LNCAP (cell line): ENCODE results near the gene TEX19.

Experiments
- CTCF ChIP-seq: fragments of 450-650 bp; IDR thresholded peaks from 2 replicates; pipeline ENCODE4 v1.5.1; 2017; ENCODE audit warnings: mild to moderate bottlenecking

The TEX19 gene

DNA sequence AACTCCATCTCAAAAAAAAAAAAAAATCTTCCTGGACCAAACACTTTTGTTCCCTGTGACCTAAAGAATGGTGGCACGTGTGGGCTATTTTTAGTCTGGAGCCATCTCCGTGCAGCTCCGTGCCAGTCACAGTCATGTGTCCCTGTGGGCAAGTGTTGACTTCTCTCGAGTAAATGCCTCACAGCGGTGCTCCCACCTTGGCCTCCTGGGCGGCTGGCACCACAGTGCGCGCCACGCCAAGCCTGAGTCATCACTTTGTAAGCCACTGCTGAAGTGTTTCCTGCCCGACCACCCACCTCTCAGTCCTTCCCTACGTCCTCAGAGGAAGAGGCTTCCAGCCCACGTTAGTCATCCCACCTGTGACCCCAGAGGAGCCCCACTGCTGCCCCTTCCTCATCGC is 48.2 kb downstream of the TEX19 start:
- TF ChIP-seq CTCF = no peak

- TF ChIP-seq CTCF = no peak
These were observed 49.4 kb downstream of the TEX19 start for GRCh38 chr17:82408288-82408937.

DNA sequence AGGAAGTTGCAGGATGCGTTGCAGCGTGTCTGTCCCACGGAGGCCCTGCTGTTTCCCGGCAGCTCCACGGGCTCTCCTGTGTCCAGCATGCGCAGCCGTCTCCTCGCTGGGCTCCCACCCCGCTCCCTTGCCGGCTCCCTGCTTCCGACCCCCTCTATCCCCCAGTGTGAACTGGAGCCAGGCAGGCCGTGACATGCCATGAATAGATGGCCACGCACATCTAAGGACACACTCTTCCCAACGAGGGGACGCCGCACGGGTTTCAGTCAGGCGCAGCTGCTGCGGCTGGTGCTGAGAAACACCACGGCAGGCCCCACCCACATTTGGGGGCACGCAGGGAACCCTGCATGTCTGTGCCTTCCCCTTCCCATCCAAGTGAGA is 49.9 kb downstream of the TEX19 start:
- TF ChIP-seq CTCF = no peak

DNA sequence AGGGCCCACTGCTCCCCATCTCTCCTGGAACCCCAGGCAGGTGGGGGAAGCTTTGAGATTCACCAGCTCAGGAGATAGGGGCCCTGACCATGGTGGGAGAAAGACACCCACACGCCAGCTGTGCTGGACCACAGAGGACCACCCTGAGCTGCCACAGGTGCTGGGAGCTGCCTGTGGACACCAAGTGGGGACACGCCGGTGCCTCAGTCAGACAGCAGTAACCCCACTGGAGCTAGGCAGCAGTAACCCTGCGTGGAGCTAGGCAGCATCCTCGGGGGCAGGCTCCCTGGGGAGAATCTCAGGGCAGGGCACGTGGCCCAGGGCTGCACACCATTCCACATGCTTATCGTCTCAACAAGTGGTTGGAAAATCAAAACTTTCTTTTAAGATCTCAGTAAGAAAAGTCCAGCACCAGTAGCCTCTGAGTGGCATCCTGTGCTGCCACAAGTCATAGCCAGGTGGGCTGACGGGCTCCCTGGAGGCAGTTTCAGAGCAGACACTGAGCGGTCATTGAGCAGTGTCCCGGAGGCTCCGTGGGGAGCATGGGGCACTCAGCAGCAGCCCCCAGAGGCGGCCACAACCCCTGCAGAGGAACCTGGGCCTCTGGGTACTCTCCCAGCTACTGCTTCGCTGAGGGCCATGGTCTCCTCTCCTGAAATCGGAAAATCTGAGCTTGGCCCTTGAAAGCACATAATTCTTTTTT is 51.1 kb downstream of the TEX19 start:
- no peak for TF ChIP-seq CTCF

- no peak for TF ChIP-seq CTCF
These were observed 52.5 kb downstream of the TEX19 start for GRCh38 chr17:82411396-82412053.

GRCh38 chr17:82412535-82413520 is 53.8 kb downstream of the TEX19 start:
- TF ChIP-seq CTCF = no peak
